Measurements from ENCODE around the gene COBLL1. TPM values are rescaled to one million over a fixed set of nuclear protein-coding genes. Genes with fewer than 3 reads are reported as not detected.

Gene COBLL1
- total RNA-seq, 1 donor from 2014 or later, result 222 TPM

DNA sequence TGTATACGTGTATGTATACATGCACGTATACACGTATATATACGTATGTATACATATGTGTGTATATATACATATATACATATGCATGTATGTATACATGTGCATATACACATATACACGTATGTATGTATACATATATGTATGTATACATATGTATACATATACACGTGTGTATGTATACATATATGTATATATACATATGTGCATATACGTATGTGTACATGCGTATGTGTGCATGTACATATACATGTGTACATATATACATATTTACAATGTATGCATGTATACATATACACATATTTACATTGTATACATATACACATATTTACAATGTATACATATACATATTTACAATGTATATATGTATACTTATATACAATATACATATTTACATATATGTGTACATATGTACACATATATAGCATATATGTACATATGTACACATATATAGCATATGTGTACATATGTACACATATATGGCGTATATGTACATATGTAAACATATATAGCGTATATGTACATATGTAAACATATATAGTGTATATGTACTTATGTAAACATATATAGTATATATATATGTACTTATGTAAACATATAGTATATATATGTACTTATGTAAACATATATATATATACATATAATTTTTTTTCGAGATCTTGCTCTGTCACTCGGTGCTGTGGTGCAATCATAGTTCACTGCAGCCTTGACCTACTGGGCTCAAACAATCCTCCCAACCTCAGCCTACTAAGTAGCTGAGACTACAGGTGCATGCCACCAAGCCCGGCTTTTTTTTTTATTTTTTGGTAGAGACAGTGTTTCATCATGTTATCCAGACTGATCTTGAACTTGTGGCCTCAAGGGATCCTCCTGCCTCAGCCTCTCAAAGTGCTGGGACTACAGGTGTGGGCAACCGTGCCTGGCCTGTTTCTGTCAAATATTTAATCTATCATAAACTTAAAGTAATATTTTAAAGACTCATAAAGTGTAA, 23.2 kb downstream of the COBLL1 start:
- H3K27ac Mint-ChIP-seq, result no peak overlapping the region

DNA sequence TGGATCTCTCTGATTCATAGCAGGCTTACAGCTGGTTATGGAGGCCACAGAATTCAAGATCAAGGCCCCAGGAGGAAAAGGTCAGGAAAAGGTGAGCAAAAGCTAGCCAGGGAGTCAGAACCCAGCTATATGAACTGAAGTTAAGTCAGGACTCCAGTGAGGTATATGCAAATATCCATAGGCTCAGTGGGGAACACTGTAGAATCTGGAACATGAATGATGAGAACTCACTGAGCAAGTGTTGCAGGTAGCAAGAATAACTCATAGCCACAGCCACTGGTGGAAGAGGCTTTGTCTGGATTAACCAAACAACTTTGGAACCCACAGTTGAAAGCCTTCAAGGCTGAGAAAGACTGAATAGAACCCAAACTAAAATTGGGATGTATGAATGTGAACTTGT, 24.7 kb downstream of the COBLL1 start:
- no peak overlapping the region for H3K4me3 Mint-ChIP-seq
- no peaks in the 10 kb centered on the region for H3K27me3 Mint-ChIP-seq
- ATAC-seq (ENCODE audit: low read depth) (no peak), DNase-seq (no peak)
- H3K4me1 Mint-ChIP-seq, result peaks cover 12% of the 10 kb centered on the region
- CTCF ChIA-PET, result interaction anchor here (1.5 kb wide), 1 partner anchor 25 kb away, joined by 5 read pairs; the partner anchor contains the start of gene COBLL1
- no peak overlapping the region for H3K27ac Mint-ChIP-seq
- TF ChIP-seq, protein P1, sequence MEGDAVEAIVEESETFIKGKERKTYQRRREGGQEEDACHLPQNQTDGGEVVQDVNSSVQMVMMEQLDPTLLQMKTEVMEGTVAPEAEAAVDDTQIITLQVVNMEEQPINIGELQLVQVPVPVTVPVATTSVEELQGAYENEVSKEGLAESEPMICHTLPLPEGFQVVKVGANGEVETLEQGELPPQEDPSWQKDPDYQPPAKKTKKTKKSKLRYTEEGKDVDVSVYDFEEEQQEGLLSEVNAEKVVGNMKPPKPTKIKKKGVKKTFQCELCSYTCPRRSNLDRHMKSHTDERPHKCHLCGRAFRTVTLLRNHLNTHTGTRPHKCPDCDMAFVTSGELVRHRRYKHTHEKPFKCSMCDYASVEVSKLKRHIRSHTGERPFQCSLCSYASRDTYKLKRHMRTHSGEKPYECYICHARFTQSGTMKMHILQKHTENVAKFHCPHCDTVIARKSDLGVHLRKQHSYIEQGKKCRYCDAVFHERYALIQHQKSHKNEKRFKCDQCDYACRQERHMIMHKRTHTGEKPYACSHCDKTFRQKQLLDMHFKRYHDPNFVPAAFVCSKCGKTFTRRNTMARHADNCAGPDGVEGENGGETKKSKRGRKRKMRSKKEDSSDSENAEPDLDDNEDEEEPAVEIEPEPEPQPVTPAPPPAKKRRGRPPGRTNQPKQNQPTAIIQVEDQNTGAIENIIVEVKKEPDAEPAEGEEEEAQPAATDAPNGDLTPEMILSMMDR (IDR thresholded peaks at IDR 0.05), result no peak
- peaks cover 5% of the 10 kb centered on the region for H3K36me3 Mint-ChIP-seq (ENCODE audit: low read depth)
- no peaks in the 10 kb centered on the region for H3K9me3 Mint-ChIP-seq
- intact Hi-C loops (cut with micrococcal nuclease), result loop anchor here (1.0 to 2.0 kb wide), 3 partner anchors 8 to 14 kb away; no protein-coding TSS in a partner anchor
- POLR2A ChIA-PET, result interaction anchor here (1.1 kb wide), 1 partner anchor 54 kb away, joined by 3 read pairs; no protein-coding TSS in a partner anchor

More for the DNA sequence above, 23.2 kb downstream of the COBLL1 start:
- intact Hi-C loops (cut with micrococcal nuclease), result no loop called here
- Mint-ChIP-seq H3K4me3 (no peak overlapping the region), H3K4me1 (peaks cover 4% of the 10 kb centered on the region), H3K36me3 (ENCODE audit: low read depth) (peaks cover 5% of the 10 kb centered on the region), H3K9me3 (no peaks in the 10 kb centered on the region), H3K27me3 (no peaks in the 10 kb centered on the region)
- ChIA-PET POLR2A (interaction anchor here (0.9 kb wide), 1 partner anchor 57 kb away, joined by 4 read pairs; no protein-coding TSS in a partner anchor), CTCF (interaction anchor here (0.7 kb wide), 1 partner anchor 27 kb away, joined by 3 read pairs; no protein-coding TSS in a partner anchor)
- DNase-seq, result no peak
- ATAC-seq (ENCODE audit: low read depth), result no peak
- TF ChIP-seq, protein P1 (IDR thresholded peaks at IDR 0.05), result no peak

DNA sequence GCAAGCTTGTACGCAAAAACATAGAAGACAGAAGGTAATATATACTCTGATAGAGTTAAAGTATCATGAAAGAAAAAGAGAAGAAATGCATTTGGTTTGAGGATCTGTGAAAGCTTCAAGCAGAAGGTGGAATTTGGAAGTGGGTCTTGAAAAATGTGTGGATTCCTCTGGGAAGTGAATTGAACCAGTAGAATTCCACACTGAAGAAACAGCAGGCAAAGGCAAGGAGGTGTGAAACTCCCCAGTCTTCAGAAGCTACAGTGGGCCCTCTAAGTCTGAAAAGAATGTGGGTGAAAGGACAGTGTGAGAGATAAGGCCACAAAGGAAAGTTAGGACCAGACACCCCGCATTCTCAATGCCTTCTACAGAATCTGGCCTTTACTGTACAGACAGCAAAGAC, 25.6 kb downstream of the COBLL1 start:
- Mint-ChIP-seq H3K4me1 (peaks cover 12% of the 10 kb centered on the region), H3K27me3 (no peaks in the 10 kb centered on the region), H3K4me3 (no peak overlapping the region), H3K36me3 (ENCODE audit: low read depth) (peaks cover 5% of the 10 kb centered on the region), H3K9me3 (no peaks in the 10 kb centered on the region), H3K27ac (no peak overlapping the region)
- intact Hi-C loops (cut with micrococcal nuclease), result loop anchor here (1.0 to 2.0 kb wide), 2 partner anchors 8 to 13 kb away; no protein-coding TSS in a partner anchor
- DNase-seq (no peak), ATAC-seq (ENCODE audit: low read depth) (no peak)
- ChIA-PET POLR2A (interaction anchor here (0.6 to 1.1 kb wide), 2 partner anchors 11 to 53 kb away, joined by 3 read pairs; no protein-coding TSS in a partner anchor), CTCF (interaction anchor here (1.5 kb wide), 1 partner anchor 25 kb away, joined by 5 read pairs; the partner anchor contains the start of gene COBLL1)
- TF ChIP-seq, protein P1 (IDR thresholded peaks at IDR 0.05), result no peak

DNA sequence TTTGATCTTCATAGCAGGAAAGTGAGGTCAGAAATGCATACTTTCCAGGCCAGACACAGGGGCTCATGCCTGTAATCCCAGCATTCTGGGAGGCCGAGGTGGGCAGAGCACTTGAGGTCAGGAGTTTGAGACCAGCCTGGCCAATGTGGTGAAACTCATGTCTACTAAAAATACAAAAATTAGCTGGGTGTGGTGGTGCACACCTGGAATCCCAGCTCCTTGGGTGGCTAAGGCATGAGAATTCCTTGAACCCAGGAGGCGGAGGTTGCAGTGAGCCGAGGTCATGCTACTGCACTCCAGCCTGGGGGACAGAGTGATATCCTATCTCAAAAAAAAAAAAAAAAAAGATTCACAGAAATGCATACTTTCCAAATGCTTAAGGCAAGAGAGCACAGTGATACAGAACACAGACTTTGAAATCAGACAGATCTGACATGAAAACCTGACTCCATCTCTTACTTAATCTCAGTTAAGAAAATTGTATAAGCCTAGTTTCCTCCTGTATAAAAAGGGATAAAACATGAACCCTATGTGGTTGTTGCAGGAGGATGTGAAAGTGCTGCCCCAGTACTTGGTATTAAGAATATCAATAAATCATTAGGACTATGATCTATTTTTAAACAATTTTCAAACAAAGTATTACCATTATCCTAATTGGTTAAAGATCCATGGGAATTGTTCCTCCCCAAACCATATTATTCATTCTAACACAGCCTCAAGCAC, 26.4 kb downstream of the COBLL1 start:
- Mint-ChIP-seq H3K27me3 (no peaks in the 10 kb centered on the region), H3K4me3 (no peak overlapping the region), H3K4me1 (peaks cover 14% of the 10 kb centered on the region), H3K27ac (no peak overlapping the region), H3K9me3 (no peaks in the 10 kb centered on the region), H3K36me3 (ENCODE audit: low read depth) (peaks cover 4% of the 10 kb centered on the region)
- TF ChIP-seq, protein P1 (IDR thresholded peaks at IDR 0.05), result no peak
- ATAC-seq (ENCODE audit: low read depth) (no peak), DNase-seq (no peak)
- intact Hi-C loops (cut with micrococcal nuclease), result no loop called here
- CTCF ChIA-PET, result no interaction called here
- POLR2A ChIA-PET, result interaction anchor here (0.6 kb wide), 1 partner anchor 12 kb away, joined by 3 read pairs; no protein-coding TSS in a partner anchor
